SU-DHL-6 (cell line): ENCODE measurements around the gene SYNGR1.
"Not testable (repeated sequence)": the region's sequence is repeated elsewhere in the genome, so short reads cannot be mapped to it uniquely, and the experiment has no call there.

Experiments
- H2AFZ ChIP-seq: fragments of 200-600 bp; sonication (generic); 2 replicates; pipeline ENCODE4 v1.6.1; 2014; ENCODE audit warnings: low read depth, mild to moderate bottlenecking, moderate library complexity, mixed read lengths, antibody characterized with exemption, low read length; ENCODE audit not compliant: severe bottlenecking
- H3F3A ChIP-seq: fragments of 200-600 bp; shearing (Covaris generic); 2 replicates; pipeline ENCODE4 v1.6.0; 2016; ENCODE audit warnings: antibody characterized with exemption, mild to moderate bottlenecking; ENCODE audit not compliant: insufficient read depth
- H3K27ac ChIP-seq: fragments of 200-600 bp; sonication (generic); 2 replicates; pipeline ENCODE4 v1.5.1; 2016; ENCODE audit warnings: low read depth, mild to moderate bottlenecking, low read length, moderate library complexity, mixed read lengths
- H3K27me3 ChIP-seq: fragments of 200-600 bp; sonication (generic), shearing (Covaris generic); 2 replicates; pipeline ENCODE4 v1.6.0; 2014; ENCODE audit warnings: mild to moderate bottlenecking, low read length
- H3K36me3 ChIP-seq: fragments of 200-600 bp; sonication (generic); 2 replicates; pipeline ENCODE4 v1.6.1; 2014; ENCODE audit warnings: mild to moderate bottlenecking, low read length, mixed read lengths
- H3K4me2 ChIP-seq: fragments of 300-600, 200-600 bp; shearing (Covaris generic), sonication (generic); 2 replicates; pipeline ENCODE4 v1.6.0; 2014; ENCODE audit warnings: low read length, low read depth, mild to moderate bottlenecking; ENCODE audit not compliant: poor library complexity, severe bottlenecking
- H3K4me3 ChIP-seq: fragments of 200-600 bp; sonication (generic); 2 replicates; pipeline ENCODE4 v1.5.1; 2014; ENCODE audit warnings: antibody characterized with exemption, low read length, mild to moderate bottlenecking, mixed read lengths; ENCODE audit not compliant: insufficient read depth, poor library complexity, severe bottlenecking
- H3K79me2 ChIP-seq: fragments of 200-600 bp; sonication (generic); 2 replicates; pipeline ENCODE4 v1.6.1; 2014; ENCODE audit warnings: mild to moderate bottlenecking, low read length, moderate library complexity; ENCODE audit not compliant: insufficient read depth
- H3K9ac ChIP-seq: fragments of 200-600 bp; sonication (generic); 2 replicates; pipeline ENCODE4 v1.7.0; 2014; ENCODE audit warnings: mild to moderate bottlenecking, low read length
- H3K9me2 ChIP-seq: fragments of 200-600 bp; sonication (generic); replicated peaks from 2 replicates; pipeline ENCODE4 v1.6.1; 2014; ENCODE audit warnings: low read length; ENCODE audit not compliant: insufficient read depth
- H3K9me3 ChIP-seq: fragments of 200-600 bp; sonication (generic); 2 replicates; pipeline ENCODE4 v1.6.1; 2014; ENCODE audit warnings: low read length, mixed read lengths; ENCODE audit not compliant: insufficient read depth
- H4K20me1 ChIP-seq: fragments of 200-600 bp; sonication (generic); 2 replicates; pipeline ENCODE4 v1.6.1; 2014; ENCODE audit warnings: low read depth, mild to moderate bottlenecking, antibody characterized with exemption, low read length, moderate library complexity, mixed read lengths
- CTCF ChIP-seq: fragments of 200-600 bp; sonication (generic); IDR thresholded peaks from one replicate; pipeline ENCODE4 v1.5.1; 2017; ENCODE audit warnings: antibody characterized with exemption, mild to moderate bottlenecking, low read length, moderate library complexity; ENCODE audit not compliant: insufficient read depth, poor library complexity, severe bottlenecking
- EZH2phosphoT487 ChIP-seq: fragments of 200-600 bp; sonication (generic), shearing (Covaris generic); conservative IDR thresholded peaks from 2 replicates; pipeline ENCODE4 v1.6.1; 2018; ENCODE audit warnings: mild to moderate bottlenecking, antibody characterized with exemption, low read length, moderate library complexity, mixed read lengths

SYNGR1 gene

GRCh38 chr22:39356464-39356863 lies 6.7 kb downstream of the SYNGR1 start:
- H3F3A ChIP-seq: no peaks in the 10 kb centered on the region
- H3K79me2 ChIP-seq: no peaks in the 10 kb centered on the region
- no peak overlapping the region for H3K4me2 ChIP-seq
- H2AFZ ChIP-seq: no peak overlapping the region
- H3K9me3 ChIP-seq: no peaks in the 10 kb centered on the region
- TF ChIP-seq EZH2phosphoT487: no peak
- no peak for TF ChIP-seq CTCF
- no peak overlapping the region for H3K4me3 ChIP-seq
- no peak overlapping the region for H3K9ac ChIP-seq
- H3K9me2 ChIP-seq: no peaks in the 10 kb centered on the region
- no peak overlapping the region for H3K27ac ChIP-seq
- H3K27me3 ChIP-seq: no peaks in the 10 kb centered on the region
- H3K36me3 ChIP-seq: no peaks in the 10 kb centered on the region
- H4K20me1 ChIP-seq: no peaks in the 10 kb centered on the region

GRCh38 chr22:39357110-39358108 lies 7.6 kb downstream of the SYNGR1 start:
- H3K9me2 ChIP-seq, H4K20me1 ChIP-seq, H3K27ac ChIP-seq, H3K36me3 ChIP-seq, H3K9ac ChIP-seq, H3K79me2 ChIP-seq, H3K4me2 ChIP-seq, H2AFZ ChIP-seq, H3K27me3 ChIP-seq, H3K9me3 ChIP-seq, H3K4me3 ChIP-seq, H3F3A ChIP-seq: not testable (repeated sequence)

- not testable (repeated sequence) for H4K20me1 ChIP-seq, H3K27ac ChIP-seq, H3K79me2 ChIP-seq, H2AFZ ChIP-seq, H3K4me2 ChIP-seq, H3F3A ChIP-seq, H3K9me2 ChIP-seq, H3K4me3 ChIP-seq, H3K27me3 ChIP-seq, H3K9ac ChIP-seq, H3K36me3 ChIP-seq, H3K9me3 ChIP-seq
These were observed 8.4 kb downstream of the SYNGR1 start for GRCh38 chr22:39358197-39358596.

- H3K9me2 ChIP-seq: no peaks in the 10 kb centered on the region
- H3K9me3 ChIP-seq: no peaks in the 10 kb centered on the region
- no peaks in the 10 kb centered on the region for H3F3A ChIP-seq
- H3K36me3 ChIP-seq: no peaks in the 10 kb centered on the region
- H3K79me2 ChIP-seq: no peaks in the 10 kb centered on the region
- no peak overlapping the region for H2AFZ ChIP-seq
- H3K27me3 ChIP-seq: no peaks in the 10 kb centered on the region
- no peak overlapping the region for H3K27ac ChIP-seq
- H3K4me2 ChIP-seq: no peak overlapping the region
- no peak for TF ChIP-seq EZH2phosphoT487
- TF ChIP-seq CTCF: no peak
- no peak overlapping the region for H3K9ac ChIP-seq
- H4K20me1 ChIP-seq: no peaks in the 10 kb centered on the region
- H3K4me3 ChIP-seq: no peak overlapping the region
These were observed 9.9 kb downstream of the SYNGR1 start for GRCh38 chr22:39359659-39360195.
